Transverse colon (tissue), 3 donors: ENCODE data around the gene CD300C.

Source experiments
- EP300 ChIP-seq: sonication (generic); formaldehyde crosslinking; IDR thresholded peaks from one replicate; pipeline ENCODE4 v1.6.1; 2017; ENCODE audit warnings: antibody characterized with exemption, low read depth
- POLR2A ChIP-seq: fragments of 450-650 bp; IDR thresholded peaks from one replicate; pipeline ENCODE4 v1.6.1; 2016; ENCODE audit warnings: antibody characterized with exemption, mild to moderate bottlenecking, moderate library complexity
- TF ChIP-seq, protein P1 (sequence below), 5 experiments: fragments of 200-600 bp in 3 of 5; fragments of 450-650 bp in 2 of 5; sonication (generic) in 3 of 5; IDR thresholded peaks; 1 replicate in 2 of 5; 2 replicates in 3 of 5; pipeline ENCODE4 v1.5.1; 2016 to 2017; ENCODE audit warnings: antibody characterized with exemption in 5 of 5, inconsistent platforms in 3 of 5, mild to moderate bottlenecking in 2 of 5, moderate library complexity in 1 of 5

- TF ChIP-seq, protein P1, sequence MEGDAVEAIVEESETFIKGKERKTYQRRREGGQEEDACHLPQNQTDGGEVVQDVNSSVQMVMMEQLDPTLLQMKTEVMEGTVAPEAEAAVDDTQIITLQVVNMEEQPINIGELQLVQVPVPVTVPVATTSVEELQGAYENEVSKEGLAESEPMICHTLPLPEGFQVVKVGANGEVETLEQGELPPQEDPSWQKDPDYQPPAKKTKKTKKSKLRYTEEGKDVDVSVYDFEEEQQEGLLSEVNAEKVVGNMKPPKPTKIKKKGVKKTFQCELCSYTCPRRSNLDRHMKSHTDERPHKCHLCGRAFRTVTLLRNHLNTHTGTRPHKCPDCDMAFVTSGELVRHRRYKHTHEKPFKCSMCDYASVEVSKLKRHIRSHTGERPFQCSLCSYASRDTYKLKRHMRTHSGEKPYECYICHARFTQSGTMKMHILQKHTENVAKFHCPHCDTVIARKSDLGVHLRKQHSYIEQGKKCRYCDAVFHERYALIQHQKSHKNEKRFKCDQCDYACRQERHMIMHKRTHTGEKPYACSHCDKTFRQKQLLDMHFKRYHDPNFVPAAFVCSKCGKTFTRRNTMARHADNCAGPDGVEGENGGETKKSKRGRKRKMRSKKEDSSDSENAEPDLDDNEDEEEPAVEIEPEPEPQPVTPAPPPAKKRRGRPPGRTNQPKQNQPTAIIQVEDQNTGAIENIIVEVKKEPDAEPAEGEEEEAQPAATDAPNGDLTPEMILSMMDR (IDR thresholded peaks at IDR 0.05) = no peak
- TF ChIP-seq POLR2A = no peak
- TF ChIP-seq EP300 = no peak
Observed at GRCh38 chr17:74530831-74531150, 15.1 kb downstream of the CD300C start.
